Pancreas (tissue), 10 donors: Measurements from ENCODE around the gene BRS3. TPM values are rescaled to one million over a fixed set of nuclear protein-coding genes. Genes with fewer than 3 reads are reported as not detected.

Source experiments
- ATAC-seq, 4 donors: fragments of 200-7000 bp; cut with Tn5 transposase; one replicate each; pipeline versions ENCODE4 v1.8.0 to v1.9.1; 2020; ENCODE audit warnings: mild to moderate bottlenecking in 4 of 4, moderate library complexity in 4 of 4
- DNase-seq, 6 donors: peaks; one replicate each; pipeline ENCODE4 v3.0.0-alpha.2; 2020
- FAIRE-seq: peaks from 2 replicates; lab custom pipeline; 2012; peaks lifted over from hg19 to GRCh38; lab: Jason Lieb, UNC
- H3K27ac ChIP-seq, 4 donors: fragments of 200-600 bp; sonication (generic); 1 replicate in 3 of 4; 2 replicates in 1 of 4; pipeline versions ENCODE4 v1.5.0 to v1.8.0; 2020
- H3K27me3 ChIP-seq, 4 donors: fragments of 200-600 bp; one replicate each; pipeline ENCODE4 v1.8.0; 2021
- H3K36me3 ChIP-seq, 3 donors: fragments of 200-600 bp; sonication (generic) in 1 of 3; one replicate each; pipeline versions ENCODE4 v1.5.0 to v1.8.0; 2020 to 2021
- H3K4me1 ChIP-seq, 3 donors: fragments of 200-600 bp; one replicate each; pipeline ENCODE4 v1.8.0; 2021
- H3K4me3 ChIP-seq, 4 donors: fragments of 200-600 bp; sonication (generic) in 2 of 4; one replicate each; pipeline versions ENCODE4 v1.5.0 to v1.8.0; 2020 to 2021
- H3K9me3 ChIP-seq, 4 donors: fragments of 200-600 bp; one replicate each; pipeline ENCODE4 v1.8.0; 2021
- CTCF ChIP-seq, 4 donors: fragments of 200-600 bp; sonication (generic) in 3 of 4; IDR thresholded peaks; one replicate each; pipeline versions ENCODE4 v1.5.0 to v1.8.0; 2021; ENCODE audit warnings: antibody characterized with exemption in 4 of 4
- WGBS, 2 donors: extraction: QIAGEN DNeasy Blood & Tissue Kit; methylation state at CpG; one replicate each; pipeline ENCODE4 v1.1.7; 2013; 5-methylcytosine and 5-hydroxymethylcytosine counted together
- intact Hi-C, 3 donors: fragments of 100-400 bp; cut with DNase I; formaldehyde crosslinking; loops; one replicate each; pipeline versions ENCODE4 v1.11.1 to v1.14.2; 2022
- polyA plus RNA-seq, 2 donors: library from polyadenylated mRNA; stranded (reverse); fragments of 200-250 nt; gene quantifications; one replicate each; pipeline ENCODE4 v1.2.3, GENCODE V29; 2013
- total RNA-seq, 6 donors: library from RNA; stranded (reverse); fragmentation: NEBNext Ultra II Directional in 4 of 6; extraction: Animal tissue kit (Norgen Biotek cat#: 25700) in 4 of 6; gene quantifications; one replicate each; pipeline versions ENCODE4 v1.2.1 to v1.2.4, GENCODE V29; 2021 to 2023
- donor health status: healthy with polysubstance abuse.
- donor health status: DM: no; HTN: no; CAD: no; lungs with moderate emphysema.
- donor health status: DM: no; HTN: no; CAD: no.
- donor health status: control.
- donor health status: control.
- donor health status: Bipolar disorder and iron deficiency.
- donor health status: DM: yes; HTN: yes; CAD: no.
- donor health status: DM: no; HTN: no; CAD: no.
- donor health status: DM: no; HTN: no; CAD: no.
- donor health status: DM: yes; HTN: yes; CAD: no.

Gene BRS3
- total and polyA plus RNA-seq, 8 donors: 0.11 to 0.21 (median 0.14) TPM; not detected in 3

- DNase-seq (no peak), ATAC-seq (peak in 1 of 4 donors; percentile 50), FAIRE-seq (no peak)
- 20 to 26% methylated on average over 5 of the region's 5 CpGs for WGBS, 2 donors
- H3K4me1 ChIP-seq: no peaks in the 10 kb centered on the region
- no peak overlapping the region for H3K4me3 ChIP-seq
- peaks cover 0 to 19% (median 5%) of the 10 kb centered on the region in 4 donors for H3K27me3 ChIP-seq
- H3K9me3 ChIP-seq: no peaks in the 10 kb centered on the region
- no peak for TF ChIP-seq CTCF (IDR thresholded peaks at IDR 0.05)
- intact Hi-C loops: no loop called here
- no peak overlapping the region for H3K27ac ChIP-seq
- no peaks in the 10 kb centered on the region for H3K36me3 ChIP-seq
These were observed 959 bp downstream of the BRS3 start for GRCh38 chrX:136488706-136489105.

DNA sequence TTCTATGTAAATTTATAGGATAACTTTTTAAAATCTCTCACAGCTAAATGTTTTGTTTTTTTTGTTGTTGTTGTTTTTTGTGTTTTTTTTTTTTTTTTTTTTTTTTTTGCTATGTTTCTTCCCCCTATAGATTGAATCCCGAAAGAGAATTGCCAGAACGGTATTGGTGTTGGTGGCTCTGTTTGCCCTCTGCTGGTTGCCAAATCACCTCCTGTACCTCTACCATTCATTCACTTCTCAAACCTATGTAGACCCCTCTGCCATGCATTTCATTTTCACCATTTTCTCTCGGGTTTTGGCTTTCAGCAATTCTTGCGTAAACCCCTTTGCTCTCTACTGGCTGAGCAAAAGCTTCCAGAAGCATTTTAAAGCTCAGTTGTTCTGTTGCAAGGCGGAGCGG is 4.1 kb downstream of the BRS3 start:
- DNase-seq (no peak), ATAC-seq (no peak), FAIRE-seq (no peak)
- Histone ChIP-seq H3K9me3 (no peaks in the 10 kb centered on the region), H3K4me1 (no peaks in the 10 kb centered on the region), H3K27me3 (peaks cover 0 to 19% (median 4%) of the 10 kb centered on the region in 4 donors), H3K36me3 (no peaks in the 10 kb centered on the region), H3K4me3 (no peak overlapping the region), H3K27ac (no peak overlapping the region)
- WGBS, 2 donors: 51 to 60% methylated on average over 6 of the region's 6 CpGs
- no peak for TF ChIP-seq CTCF (IDR thresholded peaks at IDR 0.05)
- intact Hi-C loops: no loop called here

DNA sequence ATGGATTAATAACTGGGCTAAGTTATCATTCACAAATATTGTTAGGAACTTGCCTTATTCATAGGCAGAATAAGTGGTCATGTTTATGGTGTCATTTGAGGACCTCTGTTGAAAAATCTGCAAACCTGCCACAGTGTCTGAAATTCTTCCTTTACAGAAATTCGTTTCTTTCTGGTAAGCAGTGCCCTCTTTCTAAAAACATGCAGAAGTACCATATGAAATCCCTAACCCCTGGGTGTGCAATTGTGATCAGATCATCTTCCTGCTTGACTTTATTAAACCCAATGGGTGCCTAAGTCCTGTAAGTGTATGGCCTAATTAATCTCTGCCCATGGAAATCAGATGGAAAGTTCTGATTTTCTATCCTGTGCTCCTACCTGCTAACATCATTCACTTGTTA is 5.3 kb downstream of the BRS3 start:
- peaks cover 0 to 19% (median 3%) of the 10 kb centered on the region in 4 donors for H3K27me3 ChIP-seq
- 7 to 24% methylated on average over 1 of the region's 1 CpG for WGBS, 2 donors
- DNase-seq: no peak

GRCh38 chrX:136495043-136495442 is 7.3 kb downstream of the BRS3 start:
- H3K27me3 ChIP-seq: peaks cover 0 to 22% (median 2%) of the 10 kb centered on the region in 4 donors
- H3K4me1 ChIP-seq: no peaks in the 10 kb centered on the region
- no peak overlapping the region for H3K27ac ChIP-seq
- FAIRE-seq (no peak), DNase-seq (no peak), ATAC-seq (no peak)
- WGBS, 2 donors: 78 to 80% methylated on average over 4 of the region's 4 CpGs
- no peak for TF ChIP-seq CTCF (IDR thresholded peaks at IDR 0.05)
- no peak overlapping the region for H3K4me3 ChIP-seq
- no peaks in the 10 kb centered on the region for H3K9me3 ChIP-seq
- H3K36me3 ChIP-seq: no peaks in the 10 kb centered on the region
- intact Hi-C loops: no loop called here

More for the DNA sequence above, 5.3 kb downstream of the BRS3 start:
- ATAC-seq: no peak
- Histone ChIP-seq H3K4me3 (no peak overlapping the region), H3K27ac (no peak overlapping the region), H3K9me3 (no peaks in the 10 kb centered on the region), H3K36me3 (no peaks in the 10 kb centered on the region), H3K4me1 (no peaks in the 10 kb centered on the region)
- intact Hi-C loops: no loop called here
- FAIRE-seq: no peak
- no peak for TF ChIP-seq CTCF (IDR thresholded peaks at IDR 0.05)

GRCh38 chrX:136496186-136496763 is 8.5 kb downstream of the BRS3 start:
- intact Hi-C loops: no loop called here
- H3K9me3 ChIP-seq: no peaks in the 10 kb centered on the region
- peak overlapping the region; percentile 82 to 95 (median 88) for H3K27ac ChIP-seq
- H3K4me3 ChIP-seq: peak overlapping the region; percentile 33 to 55 (median 39)
- no peak for TF ChIP-seq CTCF (IDR thresholded peaks at IDR 0.05)
- ATAC-seq (peak in 3 of 4 donors; percentile 9 to 36 (median 19)), DNase-seq (no peak), FAIRE-seq (no peak)
- H3K36me3 ChIP-seq: no peaks in the 10 kb centered on the region
- no peaks in the 10 kb centered on the region for H3K4me1 ChIP-seq
- WGBS, 2 donors: 1 to 31% methylated on average over 13 of the region's 13 CpGs
- peaks cover 0 to 13% (median 0%) of the 10 kb centered on the region in 4 donors for H3K27me3 ChIP-seq
